NCI-H128 (cell line): Measurements from ENCODE around the gene TPRG1L.

ENCODE experiments used
- DNase-seq: peaks from one replicate; lab custom pipeline; 2025; ENCODE audit not compliant: unreplicated experiment; lab: John Stamatoyannopoulos, UW

Gene TPRG1L

GRCh38 chr1:3677484-3677883 is 52.7 kb downstream of the TPRG1L start:
- DNase-seq = no peak

- DNase-seq = no peak
These were observed 53.7 kb downstream of the TPRG1L start for GRCh38 chr1:3678361-3679097.

GRCh38 chr1:3679098-3679555 is 54.3 kb downstream of the TPRG1L start:
- DNase-seq = no peak
